Measurements from ENCODE around the gene C2CD2L. TPM values are rescaled to one million over a fixed set of nuclear protein-coding genes. Genes with fewer than 3 reads are reported as not detected.
"Not testable (repeated sequence)": the region's sequence is repeated elsewhere in the genome, so short reads cannot be mapped to it uniquely, and the experiment has no call there.

C2CD2L gene
- total RNA-seq, 2 experiments from 2014 or later: 20.1 to 20.8 TPM

DNA sequence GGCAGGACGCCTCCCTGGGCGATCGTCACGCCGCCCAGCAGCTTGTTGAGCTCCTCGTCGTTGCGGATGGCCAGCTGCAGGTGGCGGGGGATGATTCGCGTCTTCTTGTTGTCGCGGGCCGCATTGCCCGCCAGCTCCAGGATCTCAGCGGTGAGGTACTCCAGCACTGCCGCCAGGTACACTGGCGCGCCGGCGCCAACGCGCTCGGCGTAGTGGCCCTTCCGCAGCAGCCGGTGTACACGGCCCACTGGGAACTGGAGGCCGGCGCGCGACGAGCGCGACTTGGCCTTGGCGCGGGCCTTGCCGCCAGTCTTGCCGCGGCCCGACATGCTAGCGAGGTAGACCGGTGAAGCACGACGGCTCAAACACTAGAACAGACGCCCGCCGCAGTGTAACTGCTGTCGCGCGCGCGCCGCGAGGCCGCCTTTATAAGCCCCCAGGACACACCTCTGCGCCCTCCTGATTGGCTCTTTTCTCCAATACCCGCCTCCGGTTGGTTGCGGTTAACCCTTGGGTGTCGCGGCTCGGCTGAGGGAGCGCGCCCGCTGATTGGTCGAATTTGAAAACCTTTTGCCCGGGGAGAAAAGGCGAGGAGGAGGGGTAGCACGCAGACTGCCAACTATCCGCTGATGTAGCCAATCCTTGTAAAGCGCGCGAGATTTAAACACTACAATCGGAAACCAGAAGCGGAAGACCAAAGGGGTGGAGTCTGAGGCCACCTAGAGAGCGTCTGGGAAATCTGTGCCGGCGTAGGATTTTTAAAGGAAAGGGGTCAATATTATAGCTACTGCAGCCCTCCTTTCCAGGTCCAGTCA is 11.9 kb upstream of the C2CD2L start:
- DNase-seq: peak; percentile 100
- Mint-ChIP-seq H3K9me3 (no peaks in the 10 kb centered on the region), H3K27ac (peak overlapping the region; percentile 96), H3K36me3 (ENCODE audit: low read depth) (peaks cover 67% of the 10 kb centered on the region), H3K4me1 (ENCODE audit: low read depth) (peaks cover 39% of the 10 kb centered on the region), H3K4me3 (peak overlapping the region; percentile 92), H3K27me3 (ENCODE audit: low read depth) (no peaks in the 10 kb centered on the region)
- CTCF ChIA-PET: interaction anchor here (0.7 to 2.2 kb wide), 5 partner anchors 10 to 229 kb away, joined by 3 to 8 read pairs (median 4); partner anchors contain the start of genes C2CD2L and HMBS
- intact Hi-C loops (cut with micrococcal nuclease): loop anchor here (1.0 to 5.0 kb wide), 12 partner anchors 10 to 306 kb away; partner anchors contain the start of genes CENATAC, HINFP, HYOU1 and RNF26

- Mint-ChIP-seq H3K9me3 (no peaks in the 10 kb centered on the region), H3K27ac (no peak overlapping the region), H3K4me1 (ENCODE audit: low read depth) (peaks cover 32% of the 10 kb centered on the region), H3K4me3 (peak overlapping the region; percentile 94), H3K27me3 (ENCODE audit: low read depth) (no peaks in the 10 kb centered on the region), H3K36me3 (ENCODE audit: low read depth) (peaks cover 40% of the 10 kb centered on the region)
- DNase-seq: no peak
- intact Hi-C loops (cut with micrococcal nuclease): loop anchor here (2.0 to 10.0 kb wide), 7 partner anchors 15 to 875 kb away; partner anchors contain the start of genes HMBS, JAML and NLRX1
- CTCF ChIA-PET: interaction anchor here (0.7 to 1.4 kb wide), 8 partner anchors 9 to 83 kb away, joined by 3 to 8 read pairs (median 4); no protein-coding TSS in a partner anchor
Measured at GRCh38 chr11:119099711-119100110, 7.4 kb upstream of the C2CD2L start.

DNA sequence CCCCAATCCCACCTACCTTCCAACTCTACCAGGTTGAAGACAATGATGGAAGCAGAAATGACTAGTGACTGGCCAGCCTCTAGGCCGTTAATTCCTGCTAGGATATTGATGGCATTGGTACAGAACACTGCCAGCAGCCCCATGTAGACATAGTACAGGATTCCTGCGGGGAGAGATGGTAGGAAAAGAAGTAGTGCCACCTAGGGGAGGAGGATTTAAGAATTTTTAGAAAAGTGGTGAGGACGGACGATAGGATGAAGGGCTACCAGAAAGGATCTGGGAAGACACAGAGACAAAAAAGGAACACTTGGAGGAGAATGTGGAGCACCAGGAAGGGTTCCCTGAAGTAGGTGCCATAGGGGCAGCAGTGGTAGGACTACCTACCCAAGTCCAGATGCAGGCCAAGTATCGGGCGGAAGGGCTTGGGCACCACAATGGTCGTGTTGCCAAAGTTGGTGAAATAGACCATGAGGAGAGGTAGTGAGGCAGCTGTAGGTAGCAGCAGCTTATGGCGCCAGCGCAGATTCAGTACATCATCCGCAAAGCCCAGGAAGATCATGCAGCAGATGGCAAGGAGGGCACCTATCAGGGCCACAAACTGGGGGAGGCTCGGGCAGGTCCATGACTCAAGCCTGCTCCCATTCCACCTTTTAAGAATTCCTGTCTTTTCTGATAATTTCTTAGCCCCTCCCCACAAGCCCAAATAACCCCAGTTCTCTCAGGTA is 6.7 kb upstream of the C2CD2L start:
- Mint-ChIP-seq H3K4me1 (ENCODE audit: low read depth) (peaks cover 31% of the 10 kb centered on the region), H3K27ac (peak overlapping the region; percentile 95), H3K27me3 (ENCODE audit: low read depth) (no peaks in the 10 kb centered on the region), H3K9me3 (no peaks in the 10 kb centered on the region), H3K4me3 (peak overlapping the region; percentile 94), H3K36me3 (ENCODE audit: low read depth) (peaks cover 33% of the 10 kb centered on the region)
- intact Hi-C loops (cut with micrococcal nuclease): loop anchor here (2.0 to 10.0 kb wide), 6 partner anchors 16 to 876 kb away; partner anchors contain the start of genes HMBS, JAML and NLRX1
- CTCF ChIA-PET: interaction anchor here (0.8 to 1.2 kb wide), 4 partner anchors 9 to 40 kb away, joined by 3 to 4 read pairs (median 4); partner anchors contain the start of gene HMBS
- DNase-seq: no peak

DNA sequence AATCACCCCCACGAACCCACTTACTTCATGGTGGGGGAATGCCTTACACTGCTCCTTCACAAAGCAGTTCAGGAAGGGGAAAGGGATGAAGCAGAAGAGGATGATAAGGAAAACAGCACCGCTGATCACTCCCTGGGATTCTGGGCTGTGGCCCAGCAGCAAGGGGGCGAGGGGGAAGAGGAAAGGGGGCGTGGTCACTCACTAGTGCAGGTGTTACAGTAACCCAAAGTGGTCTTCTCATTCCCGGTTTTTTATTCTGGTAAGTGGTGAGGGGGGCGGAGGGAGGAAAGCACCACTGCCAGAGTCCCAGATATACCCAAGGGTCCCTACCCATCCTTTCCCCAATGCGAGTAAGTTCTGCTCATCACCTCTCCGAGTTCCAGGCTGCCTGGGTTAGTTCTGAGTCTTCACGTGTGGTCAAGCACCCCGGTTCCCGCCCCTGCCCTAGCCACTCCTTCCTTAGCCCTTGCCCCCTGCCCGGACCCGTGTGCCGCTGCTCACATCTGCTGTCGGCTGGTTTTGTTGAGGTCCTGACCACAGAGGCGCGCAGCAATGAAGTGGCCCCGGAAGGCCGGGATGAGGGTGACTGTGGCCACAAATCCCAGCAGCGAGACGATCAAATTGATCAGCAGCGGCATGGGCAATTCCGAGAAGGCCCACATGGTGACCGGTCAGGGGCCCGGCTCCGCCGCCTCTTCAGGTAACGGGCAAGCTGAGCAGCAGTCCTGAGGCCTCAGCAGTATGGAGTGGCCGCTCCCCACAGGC is 6.0 kb upstream of the C2CD2L start:
- Mint-ChIP-seq H3K27ac (peak overlapping the region; percentile 95), H3K36me3 (ENCODE audit: low read depth) (peaks cover 30% of the 10 kb centered on the region), H3K4me3 (peak overlapping the region; percentile 94), H3K27me3 (ENCODE audit: low read depth) (no peaks in the 10 kb centered on the region), H3K4me1 (ENCODE audit: low read depth) (peaks cover 31% of the 10 kb centered on the region), H3K9me3 (no peaks in the 10 kb centered on the region)
- peak; percentile 31 for DNase-seq
- intact Hi-C loops (cut with micrococcal nuclease): loop anchor here (1.0 to 10.0 kb wide), 8 partner anchors 16 to 876 kb away; partner anchors contain the start of genes HMBS, HYOU1, JAML and NLRX1
- CTCF ChIA-PET: interaction anchor here (1.0 kb wide), 2 partner anchors 16 to 104 kb away, joined by 4 read pairs; partner anchors contain the start of genes CBL and HMBS

GRCh38 chr11:119101759-119102423 is 5.3 kb upstream of the C2CD2L start, which contains the start of gene DPAGT1:
DPAGT1 (minus strand) TSS chr11:119101853; CDS start chr11:119101655, 198 bp downstream.
- CTCF ChIA-PET: interaction anchor here (0.6 to 1.3 kb wide), 6 partner anchors 34 to 219 kb away, joined by 3 to 6 read pairs (median 3); partner anchors contain the start of genes CBL and VPS11
- DNase-seq: peak; percentile 92
- peaks cover 26% of the 10 kb centered on the region for H3K36me3 Mint-ChIP-seq (ENCODE audit: low read depth)
- peak within 1 kb of the TSS; percentile 95 for H3K27ac Mint-ChIP-seq
- H3K9me3 Mint-ChIP-seq: no peaks in the 10 kb centered on the region
- no peaks in the 10 kb centered on the region for H3K27me3 Mint-ChIP-seq (ENCODE audit: low read depth)
- intact Hi-C loops (cut with micrococcal nuclease): loop anchor here (1.0 to 10.0 kb wide), 11 partner anchors 17 to 877 kb away; partner anchors contain the start of genes HINFP, HMBS, HYOU1 and JAML
- H3K4me3 Mint-ChIP-seq: peak within 1 kb of the TSS; percentile 94
- H3K4me1 Mint-ChIP-seq (ENCODE audit: low read depth): peaks cover 35% of the 10 kb centered on the region

DNA sequence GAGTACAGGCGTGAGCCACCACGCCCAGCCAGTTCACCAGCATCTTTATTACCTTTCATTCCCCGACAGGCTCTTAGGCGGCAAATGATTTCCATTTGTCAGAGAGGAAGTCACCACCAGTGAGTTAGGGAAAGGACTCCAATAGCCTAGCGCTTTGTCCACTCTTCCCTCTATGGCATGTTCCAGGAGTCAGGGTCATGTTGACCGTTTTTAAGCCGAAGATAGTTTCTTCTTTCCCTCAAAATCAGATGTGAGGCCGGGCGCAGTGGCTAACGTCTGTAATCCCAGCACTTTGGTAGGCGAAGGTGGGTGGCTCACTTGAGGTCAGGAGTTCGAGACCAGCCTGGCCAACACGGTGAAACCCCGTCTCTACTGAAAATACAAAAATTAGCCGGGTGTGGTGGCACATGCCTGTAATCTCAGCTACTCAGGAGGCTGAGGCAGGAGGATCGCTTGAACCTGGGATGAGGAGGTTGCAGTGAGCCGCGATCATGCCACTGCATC is 3.9 kb upstream of the C2CD2L start:
- not testable (repeated sequence) for DNase-seq; H3K9me3 Mint-ChIP-seq; H3K27me3 Mint-ChIP-seq (ENCODE audit: low read depth)
- peak overlapping the region; percentile 95 for H3K27ac Mint-ChIP-seq
- peaks cover 36% of the 10 kb centered on the region for H3K4me1 Mint-ChIP-seq (ENCODE audit: low read depth)
- intact Hi-C loops (cut with micrococcal nuclease): loop anchor here (2.0 to 10.0 kb wide), 4 partner anchors 94 to 878 kb away; partner anchors contain the start of gene JAML
- peaks cover 16% of the 10 kb centered on the region for H3K36me3 Mint-ChIP-seq (ENCODE audit: low read depth)
- H3K4me3 Mint-ChIP-seq: peak overlapping the region; percentile 94
- CTCF ChIA-PET: interaction anchor here (0.6 to 1.3 kb wide), 7 partner anchors 19 to 221 kb away, joined by 3 to 6 read pairs (median 3); partner anchors contain the start of gene VPS11

- Mint-ChIP-seq H3K27me3 (ENCODE audit: low read depth) (no peaks in the 10 kb centered on the region), H3K27ac (peak overlapping the region; percentile 95), H3K9me3 (no peaks in the 10 kb centered on the region), H3K36me3 (ENCODE audit: low read depth) (peaks cover 14% of the 10 kb centered on the region), H3K4me1 (ENCODE audit: low read depth) (peaks cover 40% of the 10 kb centered on the region), H3K4me3 (peak overlapping the region; percentile 43)
- no peak for DNase-seq
- intact Hi-C loops (cut with micrococcal nuclease): loop anchor here (2.0 to 10.0 kb wide), 4 partner anchors 93 to 879 kb away; partner anchors contain the start of gene JAML
- CTCF ChIA-PET: interaction anchor here (0.6 to 1.4 kb wide), 3 partner anchors 19 to 205 kb away, joined by 3 read pairs; no protein-coding TSS in a partner anchor
Measured at GRCh38 chr11:119103793-119104192, 3.4 kb upstream of the C2CD2L start.

DNA sequence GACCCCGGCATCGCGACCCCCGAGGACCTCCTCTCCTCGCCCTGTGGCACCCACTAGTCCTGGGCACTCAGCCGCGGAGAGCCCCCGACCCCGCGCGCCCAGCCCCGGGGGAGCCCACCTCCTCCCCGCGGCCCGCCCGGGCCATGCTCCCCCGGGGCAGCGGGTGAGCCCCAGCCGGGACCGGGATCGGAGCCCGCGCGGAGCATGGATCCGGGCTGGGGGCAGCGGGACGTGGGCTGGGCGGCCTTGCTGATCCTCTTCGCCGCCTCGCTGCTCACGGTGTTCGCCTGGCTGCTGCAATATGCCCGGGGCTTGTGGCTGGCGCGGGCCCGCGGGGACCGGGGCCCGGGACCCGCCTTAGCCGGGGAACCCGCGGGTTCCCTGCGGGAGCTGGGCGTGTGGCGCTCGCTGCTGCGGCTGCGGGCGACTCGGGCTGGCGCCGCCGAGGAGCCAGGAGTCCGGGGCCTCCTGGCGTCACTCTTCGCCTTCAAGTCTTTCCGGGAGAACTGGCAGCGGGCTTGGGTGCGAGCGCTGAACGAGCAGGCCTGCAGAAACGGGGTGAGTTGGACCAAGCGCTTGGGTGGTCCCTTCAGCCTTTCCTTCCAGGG is 498 bp downstream of the C2CD2L start:
- H3K27ac Mint-ChIP-seq: peak overlapping the region; percentile 88
- CTCF ChIA-PET: interaction anchor here (0.8 to 1.4 kb wide), 3 partner anchors 13 to 98 kb away, joined by 3 to 5 read pairs (median 4); partner anchors contain the start of genes CBL and HINFP
- H3K4me3 Mint-ChIP-seq: peak overlapping the region; percentile 93
- DNase-seq: no peak
- no peaks in the 10 kb centered on the region for H3K9me3 Mint-ChIP-seq
- peaks cover 38% of the 10 kb centered on the region for H3K4me1 Mint-ChIP-seq (ENCODE audit: low read depth)
- intact Hi-C loops (cut with micrococcal nuclease): loop anchor here (1.0 to 10.0 kb wide), 6 partner anchors 8 to 883 kb away; partner anchors contain the start of genes HINFP, JAML, RPS25 and TRAPPC4
- H3K36me3 Mint-ChIP-seq (ENCODE audit: low read depth): peaks cover 4% of the 10 kb centered on the region
- no peaks in the 10 kb centered on the region for H3K27me3 Mint-ChIP-seq (ENCODE audit: low read depth)

DNA sequence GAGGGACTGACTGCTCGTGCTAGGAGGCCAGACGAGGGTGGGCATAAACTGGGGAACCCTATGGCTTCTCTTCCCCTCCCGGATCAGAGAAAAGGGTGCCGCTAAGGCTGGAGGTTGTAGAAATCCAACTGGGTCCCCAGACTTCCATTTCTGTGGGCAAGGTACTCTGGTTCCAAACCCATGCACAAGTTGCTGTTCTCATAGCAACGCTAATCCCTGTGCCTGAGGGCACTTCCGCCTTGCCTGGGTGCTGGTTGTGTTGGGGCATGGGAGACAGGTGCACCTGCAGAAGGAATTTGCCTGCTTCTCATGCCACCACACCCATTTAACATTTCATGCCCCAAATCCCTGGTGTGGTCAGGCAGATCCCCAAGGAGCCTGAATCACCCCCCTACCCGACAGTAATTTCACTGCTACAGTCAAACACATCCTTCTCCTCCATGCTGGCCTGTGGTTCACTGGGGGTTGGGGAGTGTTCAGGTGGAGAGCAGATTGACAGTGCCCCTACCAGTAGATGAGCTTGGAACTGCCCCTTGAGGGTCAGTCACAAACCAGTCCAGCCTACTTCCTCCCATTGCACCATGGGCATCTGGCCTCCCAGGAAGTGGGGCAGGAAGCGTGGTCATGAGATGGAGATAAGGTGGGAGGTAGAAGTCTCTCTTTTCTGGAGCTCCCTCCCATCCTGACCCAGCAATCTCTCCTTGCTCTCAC is 1.2 kb downstream of the C2CD2L start:
- no peaks in the 10 kb centered on the region for H3K9me3 Mint-ChIP-seq
- intact Hi-C loops (cut with micrococcal nuclease): loop anchor here (10.0 kb wide), 1 partner anchor 884 kb away; the partner anchor contains the start of gene JAML
- CTCF ChIA-PET: interaction anchor here (0.5 to 1.9 kb wide), 6 partner anchors 9 to 230 kb away, joined by 3 to 7 read pairs (median 4); no protein-coding TSS in a partner anchor
- H3K36me3 Mint-ChIP-seq (ENCODE audit: low read depth): peaks cover 8% of the 10 kb centered on the region
- peak overlapping the region; percentile 88 for H3K27ac Mint-ChIP-seq
- H3K27me3 Mint-ChIP-seq (ENCODE audit: low read depth): no peaks in the 10 kb centered on the region
- peak; percentile 61 for DNase-seq
- H3K4me1 Mint-ChIP-seq (ENCODE audit: low read depth): peaks cover 40% of the 10 kb centered on the region
- H3K4me3 Mint-ChIP-seq: peak overlapping the region; percentile 93
